GM21423 (cell line): ENCODE data around the gene DPP10.

Experiments used
- ATAC-seq: cut with Tn5 transposase; IDR thresholded peaks from one replicate; pipeline ENCODE4 v1.9.1; 2021; ENCODE audit warnings: mild to moderate bottlenecking, moderate library complexity; ENCODE audit not compliant: unreplicated experiment

The DPP10 gene

DNA sequence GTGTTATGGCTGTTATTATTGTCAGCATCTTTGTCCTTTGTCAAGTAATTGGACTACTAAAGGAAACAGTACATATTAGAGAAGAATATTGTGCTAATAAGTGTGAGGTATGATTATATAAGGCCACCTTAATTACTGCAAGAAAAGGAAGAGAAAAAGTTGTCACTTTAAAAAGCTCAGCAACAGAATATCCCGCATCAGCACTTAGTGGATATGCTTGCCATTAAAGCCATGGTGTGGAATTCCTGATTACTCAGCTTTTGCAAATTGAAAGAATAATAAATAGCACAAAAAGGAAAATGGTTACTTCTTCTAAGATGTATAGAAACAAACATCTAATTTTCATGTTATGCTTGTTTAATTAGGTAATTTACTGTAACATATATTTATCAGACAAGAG lies 347.5 kb downstream of the DPP10 start:
- no peak for ATAC-seq

DNA sequence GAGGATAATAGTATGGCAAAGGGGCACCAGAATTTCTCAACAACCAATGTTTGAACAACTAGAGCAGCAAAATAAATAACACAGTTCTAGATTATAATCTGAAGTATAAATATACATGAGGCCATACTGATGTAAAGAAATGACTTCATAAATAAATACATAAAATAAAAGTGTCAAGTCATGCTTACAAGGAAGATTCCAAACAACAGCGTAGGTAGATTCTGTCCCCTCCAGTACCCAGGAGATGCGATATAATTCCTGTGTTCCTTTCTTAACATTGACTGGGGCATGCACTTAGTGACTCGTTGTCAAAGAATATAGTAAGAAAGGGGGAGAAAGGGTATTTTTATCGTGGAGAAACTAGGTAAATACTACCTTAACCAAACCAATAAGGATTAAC lies 355.1 kb downstream of the DPP10 start:
- no peak for ATAC-seq

DNA sequence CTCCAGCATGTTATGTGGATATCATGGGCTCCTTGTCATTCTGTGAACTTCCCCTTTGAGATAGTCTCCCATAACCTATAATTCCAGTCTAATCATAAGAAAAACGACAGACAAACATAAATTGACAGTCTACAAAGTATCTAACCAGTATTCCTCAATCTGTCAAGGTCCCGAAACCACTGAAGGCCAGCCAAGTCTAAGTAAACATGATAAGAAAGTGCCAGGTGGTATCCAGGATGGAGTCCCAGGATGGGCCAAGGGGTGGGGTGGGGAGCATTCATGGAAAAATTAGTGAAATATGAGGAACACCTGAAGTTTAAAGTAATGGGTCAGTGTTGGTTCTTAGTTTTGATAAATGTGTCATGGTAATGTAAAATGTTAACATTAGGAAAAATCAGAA lies 355.5 kb downstream of the DPP10 start:
- no peak for ATAC-seq

DNA sequence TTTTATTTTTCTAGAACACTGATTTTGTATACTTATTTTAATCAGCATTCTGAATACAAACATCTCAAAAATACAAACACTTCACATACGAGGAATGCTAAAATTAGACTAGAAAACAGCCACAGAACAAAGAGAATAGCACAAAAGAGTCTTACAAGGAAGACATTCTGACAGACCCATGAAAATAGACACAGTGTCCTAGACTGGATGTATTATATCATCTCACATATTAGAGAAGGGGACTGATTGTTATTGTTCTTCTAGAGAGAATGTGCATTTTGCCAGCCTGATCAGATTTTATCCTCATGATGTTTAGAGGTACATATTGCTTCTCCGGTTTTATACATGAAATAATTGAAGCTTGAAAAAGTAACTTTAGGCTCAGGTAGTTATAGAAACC lies 357.9 kb downstream of the DPP10 start:
- no peak for ATAC-seq

DNA sequence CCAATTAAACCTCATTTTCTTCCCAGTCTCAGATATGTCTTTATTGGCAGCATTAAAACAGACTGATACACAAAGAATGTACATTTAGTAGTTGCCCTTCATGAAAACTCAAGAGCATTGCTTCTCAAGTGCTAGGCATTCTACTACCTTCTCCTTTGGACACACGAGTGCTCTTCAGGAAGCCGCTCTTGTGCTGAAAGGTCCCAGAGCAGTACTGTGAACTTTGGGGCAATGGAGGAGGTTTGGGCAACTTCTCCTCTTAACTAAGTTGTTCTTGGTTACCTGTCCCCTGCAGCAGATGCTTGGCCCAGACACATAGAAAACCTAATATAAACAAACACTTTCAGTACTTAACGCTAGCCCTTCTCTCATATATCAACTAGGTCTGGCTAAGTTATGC lies 362.8 kb downstream of the DPP10 start:
- no peak for ATAC-seq

DNA sequence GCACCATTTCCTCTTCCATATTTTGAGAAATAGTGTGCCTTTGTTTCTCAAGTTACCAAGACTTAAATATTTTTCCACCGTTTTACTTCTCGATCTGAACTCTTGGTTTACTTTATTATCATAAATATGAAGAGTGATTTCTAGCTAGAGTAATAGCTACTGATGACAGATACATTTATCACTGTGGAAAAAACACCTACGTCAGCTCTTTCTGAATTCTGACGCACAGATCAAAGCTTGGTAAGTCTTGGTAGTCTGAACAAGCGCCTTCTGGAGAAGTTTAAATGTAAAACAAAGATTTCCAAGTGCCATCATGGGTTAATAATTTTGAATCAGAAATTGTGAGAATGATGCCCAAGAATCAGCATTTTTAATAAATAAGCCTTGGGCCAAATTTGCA lies 367.7 kb downstream of the DPP10 start:
- ATAC-seq, result no peak

DNA sequence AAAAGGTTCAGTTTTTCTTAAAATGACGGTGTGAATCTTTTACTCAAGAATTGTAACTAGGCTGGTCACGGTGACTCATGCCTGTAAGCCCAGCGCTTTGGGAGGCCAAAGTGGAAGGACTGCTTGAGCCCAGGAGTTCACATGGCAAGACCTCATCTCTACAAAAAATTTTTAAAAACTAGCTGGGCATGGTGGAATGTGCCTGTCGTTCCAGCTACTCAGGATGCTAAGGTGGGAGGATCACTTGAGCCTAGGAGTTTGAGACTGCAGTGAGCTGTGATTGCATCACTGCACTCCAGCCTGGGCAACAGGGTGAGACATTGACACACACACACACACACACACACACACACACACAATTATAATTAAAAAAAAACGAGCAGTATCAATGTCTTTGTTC lies 369.8 kb downstream of the DPP10 start:
- ATAC-seq, result no peak

DNA sequence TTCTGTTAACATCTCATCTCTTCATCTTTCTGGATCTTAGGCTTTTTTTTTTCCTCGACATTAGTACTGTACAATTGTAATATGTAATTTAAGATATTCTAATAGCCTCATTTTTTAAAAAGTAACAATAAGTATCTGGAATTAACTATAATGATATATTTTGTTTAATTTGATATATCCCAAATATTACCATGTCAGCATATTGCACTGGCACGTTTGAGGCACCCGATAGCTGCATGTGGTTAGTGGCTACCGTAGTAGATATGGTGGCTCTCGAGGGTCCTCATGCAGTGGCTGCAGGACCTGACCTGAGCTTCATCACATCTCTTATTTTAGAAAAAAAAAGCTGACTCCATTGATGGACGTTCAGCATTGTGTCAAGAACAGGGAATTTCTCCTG lies 371.9 kb downstream of the DPP10 start:
- no peak for ATAC-seq

DNA sequence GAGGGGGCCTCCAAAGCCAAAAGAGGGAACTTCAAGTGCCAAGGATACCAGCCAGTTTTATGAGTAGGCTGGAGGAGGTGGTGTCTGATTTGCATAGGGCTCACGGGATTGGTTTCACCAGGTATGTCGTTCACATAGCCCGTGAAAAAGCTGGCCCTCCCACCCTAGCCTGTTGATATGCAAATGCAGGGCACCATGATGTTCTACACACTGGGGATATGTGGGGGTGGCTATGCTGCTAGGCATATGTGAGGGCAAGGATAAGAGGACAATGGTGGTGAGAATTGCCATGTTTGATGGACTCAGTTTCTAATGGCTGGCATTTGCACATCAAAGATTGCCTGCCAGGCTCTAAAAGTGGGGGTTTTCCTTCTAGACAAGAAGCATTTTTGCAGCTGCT lies 378.6 kb downstream of the DPP10 start:
- ATAC-seq, result no peak

DNA sequence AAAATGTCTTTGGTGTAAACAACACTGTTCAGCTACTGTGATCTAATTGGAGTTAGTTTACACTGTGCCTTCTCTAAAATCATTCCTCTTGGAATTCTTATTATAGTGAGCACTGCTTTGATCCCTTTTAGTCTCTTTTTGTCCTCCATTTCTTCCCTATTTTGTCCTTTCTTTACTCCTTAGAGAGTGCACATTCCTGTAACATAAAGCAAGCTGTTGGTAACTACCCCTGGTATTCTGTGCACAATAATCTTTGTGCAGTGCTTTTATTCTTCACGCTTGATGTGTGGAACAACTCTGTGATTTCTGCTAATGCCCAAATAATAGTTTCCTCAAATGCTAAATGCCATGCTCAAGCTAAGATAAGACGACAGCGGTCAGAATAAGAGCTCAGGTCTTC lies 401.5 kb downstream of the DPP10 start:
- no peak for ATAC-seq

DNA sequence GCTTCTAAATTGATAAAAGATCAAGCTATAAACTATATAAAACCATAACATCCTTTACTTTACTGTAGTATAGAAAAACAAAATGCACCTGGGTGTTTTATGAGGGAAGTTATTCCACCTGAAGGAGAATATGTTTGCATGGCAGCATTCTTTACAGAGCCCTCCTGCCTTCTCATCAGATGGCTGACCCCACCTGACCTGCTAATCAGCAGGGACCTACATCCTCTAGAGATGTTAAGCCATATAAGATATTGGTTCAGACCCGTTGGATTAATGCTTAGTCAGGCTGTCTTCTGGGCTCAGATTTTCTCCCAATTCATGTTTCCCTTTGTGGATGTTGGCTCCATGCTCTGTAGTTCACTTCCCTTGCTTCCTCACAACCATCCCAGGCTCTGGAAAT lies 414.8 kb downstream of the DPP10 start:
- ATAC-seq, result no peak

DNA sequence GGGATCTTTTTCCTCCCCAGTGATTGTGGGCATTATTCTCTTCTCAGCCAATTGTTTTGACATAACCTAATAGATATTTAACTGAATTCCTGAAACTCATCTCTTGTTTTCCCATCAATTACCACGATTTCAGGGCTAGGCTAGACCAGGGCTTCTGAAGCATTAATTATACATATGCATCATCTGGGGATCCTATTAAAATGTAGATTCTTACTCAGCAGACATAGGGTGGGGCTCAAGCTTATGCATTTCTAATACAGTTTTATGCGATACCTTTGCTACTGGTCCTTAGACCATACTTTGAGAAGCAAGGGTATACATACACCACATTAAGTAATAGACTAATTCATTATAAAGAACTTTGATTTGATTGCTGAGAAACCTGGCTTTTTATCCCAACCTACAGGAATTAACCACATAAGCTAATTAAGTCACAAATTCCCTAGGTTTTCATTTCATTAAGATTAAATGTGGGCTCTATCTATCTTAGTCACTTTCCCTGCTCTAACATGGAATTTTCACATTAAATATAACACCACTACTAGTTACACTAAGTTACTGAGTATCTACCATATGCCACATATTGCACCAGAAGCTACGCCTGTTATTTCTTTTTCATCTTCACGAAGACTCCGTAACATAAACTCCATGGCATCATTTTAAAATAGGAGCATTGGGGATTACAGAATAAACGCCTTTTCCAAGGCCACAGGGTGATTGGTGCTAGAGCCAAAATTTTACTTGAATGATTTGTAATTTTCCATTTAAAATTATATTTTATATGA lies 417.5 kb downstream of the DPP10 start:
- no peak for ATAC-seq

DNA sequence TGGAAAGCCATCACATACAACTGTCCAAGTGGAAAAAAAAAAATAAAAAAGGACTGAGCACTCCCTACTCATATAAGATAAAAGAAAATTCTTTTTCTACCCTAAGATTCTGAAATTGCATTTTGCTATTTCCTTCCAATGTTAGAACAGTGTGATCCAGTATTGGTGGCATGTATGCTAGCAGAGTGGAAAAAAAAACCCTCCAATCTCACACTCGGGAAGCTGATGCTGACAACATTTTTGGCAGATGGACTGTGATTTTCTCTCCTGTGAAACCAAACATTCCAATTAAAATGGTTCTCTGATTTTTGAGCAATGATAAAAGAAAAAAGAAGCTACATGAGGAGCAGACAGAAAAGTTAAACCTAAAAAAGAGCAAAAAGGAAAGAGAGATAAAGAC lies 419.8 kb downstream of the DPP10 start:
- no peak for ATAC-seq

DNA sequence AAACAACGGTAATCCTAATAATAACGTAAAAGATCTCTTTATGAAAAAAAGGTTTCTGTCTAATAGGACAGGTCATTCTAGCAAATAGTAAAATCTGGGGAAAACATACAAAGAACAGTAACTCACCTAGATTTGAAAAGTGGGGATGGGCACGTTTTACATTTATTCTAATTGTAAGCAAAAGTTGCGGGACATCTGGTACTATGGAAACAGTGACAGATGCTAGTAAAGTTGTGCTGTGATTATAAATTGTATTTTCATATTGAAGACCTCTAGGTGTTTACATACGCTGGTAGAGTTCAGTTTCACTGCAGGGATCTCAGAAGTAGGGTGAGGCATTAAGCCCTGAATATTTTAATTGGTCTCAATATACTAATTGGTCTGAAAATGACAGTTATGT lies 422.5 kb downstream of the DPP10 start:
- ATAC-seq, result no peak

DNA sequence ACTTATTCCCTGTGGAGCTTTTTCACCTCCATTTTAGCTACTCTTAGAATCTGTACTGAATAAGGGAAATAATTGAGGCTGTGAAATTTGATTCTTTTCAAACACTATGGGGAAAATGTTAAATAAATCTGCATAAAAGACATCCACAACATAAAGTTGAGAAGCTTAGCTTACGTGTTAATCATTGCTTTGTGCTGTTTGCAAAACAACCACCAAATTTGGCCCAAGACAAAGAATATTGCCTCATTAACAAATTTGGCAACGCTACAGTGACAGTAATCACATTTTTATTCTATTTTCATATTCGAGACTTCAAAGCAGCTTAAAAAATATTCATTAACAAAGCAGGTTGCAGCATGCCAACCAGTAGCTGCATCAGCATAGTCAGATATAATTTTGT lies 437.6 kb downstream of the DPP10 start:
- ATAC-seq, result no peak

DNA sequence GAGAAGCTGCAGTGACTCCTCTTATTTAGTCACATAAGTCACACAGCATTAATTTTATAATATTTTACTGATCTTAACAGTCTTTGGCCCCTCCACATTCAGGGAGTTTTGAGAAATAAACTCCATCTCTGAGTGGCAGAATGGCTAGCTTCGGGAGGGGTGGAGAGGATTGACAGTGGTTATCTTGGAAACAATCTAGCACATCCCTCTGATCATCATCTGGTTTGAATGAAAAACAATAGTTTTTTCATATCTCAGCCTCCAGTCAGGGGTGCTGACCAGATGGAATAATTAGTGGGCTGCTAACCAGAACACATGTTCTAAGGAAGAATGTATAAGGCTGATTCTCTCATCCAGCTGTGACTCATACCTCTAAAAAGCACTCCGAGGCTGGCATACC lies 477.5 kb downstream of the DPP10 start:
- ATAC-seq, result no peak

DNA sequence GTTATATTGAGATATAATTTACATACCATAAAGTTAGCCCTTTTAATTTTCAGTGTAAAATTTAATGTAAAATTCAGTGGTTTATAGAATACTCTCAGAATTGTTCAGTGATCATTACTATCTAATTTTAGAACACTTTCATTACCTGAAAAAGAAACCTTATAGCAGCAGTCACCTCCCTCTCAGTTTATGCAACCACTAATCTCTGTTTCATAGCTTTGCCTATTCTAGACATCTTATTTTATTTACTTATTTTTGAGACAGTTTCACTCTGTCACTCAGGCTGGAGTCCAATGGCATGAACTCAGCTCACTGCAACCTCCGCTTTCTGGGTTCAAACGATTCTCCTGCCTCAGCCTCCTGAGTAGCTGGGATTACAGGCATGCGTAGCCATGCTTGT lies 479.6 kb downstream of the DPP10 start:
- ATAC-seq, result no peak

DNA sequence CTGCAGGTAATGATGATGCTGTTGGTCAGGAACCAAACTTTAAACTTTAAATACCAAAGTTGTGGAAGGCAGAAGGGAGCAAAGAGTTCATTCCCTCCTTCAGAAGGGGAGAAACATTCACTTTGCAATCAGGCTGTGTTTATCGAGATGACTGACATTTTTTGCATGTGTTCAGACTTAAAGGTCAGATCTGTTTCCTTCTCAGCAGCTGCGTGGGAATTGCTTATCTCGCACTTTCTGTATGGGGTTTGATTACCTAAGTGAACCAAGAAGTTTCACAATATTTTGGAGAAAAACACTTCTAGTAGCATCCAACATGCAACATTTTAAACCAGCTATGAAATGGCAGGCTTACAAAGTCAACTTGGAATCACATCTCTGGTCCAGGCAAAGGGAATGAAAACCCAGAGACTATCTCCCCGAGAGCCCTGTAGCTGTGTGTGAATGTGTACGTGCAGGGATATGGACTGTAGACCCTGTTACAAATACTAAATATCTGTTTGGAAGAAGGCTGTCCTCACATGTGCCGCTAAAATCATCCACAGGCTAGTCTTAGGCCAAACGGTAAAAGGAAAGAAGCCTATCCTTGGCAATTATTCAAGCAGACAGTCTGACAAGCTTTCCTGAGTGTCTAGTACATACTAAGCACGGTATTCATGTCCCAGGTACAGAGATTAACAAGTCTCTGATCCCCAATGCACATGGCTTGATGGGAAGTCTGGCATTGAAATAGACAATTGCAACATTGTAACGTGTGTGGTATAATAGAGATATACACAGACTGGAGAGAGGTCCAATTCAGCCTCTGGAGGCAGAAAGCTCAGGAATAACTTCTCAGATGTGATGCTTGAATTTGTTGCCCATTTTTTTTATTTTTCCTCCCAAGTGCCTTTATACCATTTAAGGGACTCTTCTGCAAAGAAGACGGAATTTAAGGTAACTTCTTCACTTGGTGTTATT lies 483.1 kb downstream of the DPP10 start:
- ATAC-seq, result no peak

DNA sequence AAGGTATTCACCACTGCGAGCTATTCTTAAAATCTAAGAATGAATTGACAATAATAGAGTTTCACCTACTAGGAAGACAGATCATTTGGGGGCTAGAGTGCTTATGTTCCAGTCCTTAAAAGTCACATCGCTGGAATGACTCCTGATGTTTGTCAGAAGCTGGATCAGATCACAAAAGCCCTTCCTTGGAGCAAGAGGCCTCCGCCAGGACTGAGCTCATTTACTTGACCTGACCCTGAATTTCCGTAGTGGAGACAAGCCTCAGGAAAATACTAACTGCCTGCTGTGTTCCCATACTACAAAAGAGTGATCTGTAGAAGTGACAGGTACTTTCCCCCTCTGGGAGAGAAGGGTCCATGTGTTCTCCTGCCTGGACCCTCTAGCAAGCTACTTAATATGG lies 483.9 kb downstream of the DPP10 start:
- no peak for ATAC-seq

DNA sequence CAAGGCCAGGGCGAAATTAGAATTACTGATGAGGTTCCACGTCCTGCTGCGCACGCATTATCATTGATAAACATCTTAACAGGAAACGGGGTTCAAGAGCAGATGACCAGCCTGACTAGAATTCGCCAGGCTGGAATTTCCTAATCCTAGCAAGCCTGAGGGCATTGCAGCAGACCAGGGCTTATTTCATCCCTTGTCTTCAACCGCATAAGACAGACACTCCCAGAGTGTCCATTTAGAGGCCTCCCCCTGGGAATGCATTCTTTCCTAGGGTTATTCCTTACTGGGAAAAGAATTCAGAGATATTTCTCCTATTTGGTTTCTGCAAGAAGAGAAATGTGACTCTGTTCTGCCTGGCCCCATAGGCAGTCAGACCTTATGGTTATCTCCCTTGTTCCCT lies 486.8 kb downstream of the DPP10 start:
- ATAC-seq, result no peak

DNA sequence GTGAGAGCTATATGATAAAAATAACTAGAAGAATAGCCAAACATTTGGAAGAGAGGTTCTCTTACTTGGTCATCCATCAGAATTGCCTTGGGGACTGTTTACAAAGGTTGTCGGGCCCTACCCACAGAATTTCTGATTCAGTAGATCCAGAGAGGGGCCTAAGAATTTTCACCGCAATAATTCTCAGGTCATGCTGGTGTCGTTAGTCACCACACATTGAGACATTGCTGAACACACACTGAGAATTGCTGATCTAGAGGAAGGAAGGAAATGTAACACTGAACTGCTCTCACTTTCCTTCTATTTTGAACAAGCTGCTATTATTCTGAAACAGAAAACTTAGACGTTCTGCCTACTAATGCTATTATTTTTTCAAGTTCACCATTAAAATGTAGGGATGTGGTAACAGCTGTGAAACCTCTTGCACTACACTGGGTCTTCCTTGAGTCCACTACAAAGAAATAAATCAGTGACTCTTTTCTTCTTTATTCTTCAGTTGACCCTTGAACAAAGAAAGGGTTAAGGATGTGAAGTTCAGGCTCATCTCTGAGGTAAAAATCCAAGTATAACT lies 491.3 kb downstream of the DPP10 start:
- no peak for ATAC-seq

DNA sequence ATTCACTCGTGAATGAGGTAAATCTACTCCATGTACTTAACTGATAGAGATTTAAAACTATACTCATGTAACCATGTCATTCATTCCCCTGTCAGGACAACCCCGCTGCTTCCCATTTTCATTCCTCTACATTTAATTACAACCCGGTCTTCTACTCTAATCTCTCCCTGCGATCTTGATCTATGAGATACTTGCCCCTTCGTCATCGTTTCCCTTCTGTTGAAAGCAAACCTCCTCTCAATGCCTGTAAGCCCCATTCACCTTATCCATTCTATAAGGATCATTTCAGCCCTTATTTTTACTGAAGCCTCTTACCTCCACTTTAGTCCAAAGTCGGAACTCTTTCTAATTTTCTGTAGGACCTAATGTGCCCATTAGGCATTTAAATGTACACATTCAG lies 492.6 kb downstream of the DPP10 start:
- no peak for ATAC-seq
